ENCODE measurements around the gene PPP1R16B.
A peak's percentile ranks its signal among the peaks of the same experiment; 100 is the strongest.

The PPP1R16B gene

GRCh38 chr20:38895098-38895949, 89.8 kb downstream of the PPP1R16B start:
- 0 out of 2 replicates have a peak, but pooled peaks cover 2% of the 10 kb centered on the region for H3K4me1 ChIP-seq (ENCODE audit: control insufficient read depth, insufficient read depth, low read length)
- H3K4me3 ChIP-seq (ENCODE audit: low read depth, low read length), result no peak overlapping the region
- ChIA-PET CTCF (interaction anchor here (0.6 to 1.9 kb wide), 17 partner anchors 11 to 262 kb away, joined by 3 to 8 read pairs (median 4); no protein-coding TSS in a partner anchor), POLR2A (no interaction called here)
- no peak overlapping the region for H3K27ac ChIP-seq (ENCODE audit: extremely low read depth, low read depth, low read length)
- TF ChIP-seq KLF17 (tag by site-specific recombination; IDR thresholded peaks at IDR 0.05), result no peak
- no peak for TF ChIP-seq ZNF132 (tag by site-specific recombination; IDR thresholded peaks at IDR 0.05; ENCODE audit: borderline replicate concordance)
- TF ChIP-seq ZNF610 (tag by site-specific recombination; IDR thresholded peaks at IDR 0.05; ENCODE audit: borderline replicate concordance), result no peak
- no peak for TF ChIP-seq KLF10 (tag by site-specific recombination; IDR thresholded peaks at IDR 0.05)
- TF ChIP-seq GLI2 (tag by site-specific recombination; IDR thresholded peaks at IDR 0.05; ENCODE audit: borderline replicate concordance, low read depth), result no peak
- no peak for TF ChIP-seq ZNF639 (tag by site-specific recombination; IDR thresholded peaks at IDR 0.05)
- no peak for TF ChIP-seq ZNF239 (tag by site-specific recombination; IDR thresholded peaks at IDR 0.05)
- TF ChIP-seq ZNF623 (tag by site-specific recombination; IDR thresholded peaks at IDR 0.05), result no peak
- TF ChIP-seq ZNF624 (tag by site-specific recombination; IDR thresholded peaks at IDR 0.05), result no peak
- no peak for TF ChIP-seq ZSCAN5A (tag by site-specific recombination; IDR thresholded peaks at IDR 0.05)
- TF ChIP-seq ZNF112 (tag by site-specific recombination; IDR thresholded peaks at IDR 0.05), result no peak
- no peak for TF ChIP-seq SP3 (tag by site-specific recombination; IDR thresholded peaks at IDR 0.05)
- no peak for TF ChIP-seq MYNN (tag by site-specific recombination; IDR thresholded peaks at IDR 0.05; ENCODE audit: borderline replicate concordance)
- TF ChIP-seq ZNF600 (tag by site-specific recombination; IDR thresholded peaks at IDR 0.05), result no peak
- TF ChIP-seq ZNF248 (tag by site-specific recombination; IDR thresholded peaks at IDR 0.05), result no peak
- TF ChIP-seq ZSCAN18 (tag by site-specific recombination; IDR thresholded peaks at IDR 0.05), result no peak
- TF ChIP-seq KLF16 (tag by site-specific recombination; IDR thresholded peaks at IDR 0.05), result no peak
- TF ChIP-seq ZNF514 (tag by site-specific recombination; IDR thresholded peaks at IDR 0.05), result no peak
- no peaks in the 10 kb centered on the region for H3K9me3 ChIP-seq (ENCODE audit: control insufficient read depth, insufficient read depth, low read depth, low read length)
- no peaks in the 10 kb centered on the region for H3K36me3 ChIP-seq (ENCODE audit: control insufficient read depth in 2 of 2, insufficient read depth in 1 of 2, low read length in 2 of 2)

GRCh38 chr20:38896009-38896594, 90.6 kb downstream of the PPP1R16B start:
- 0 out of 2 replicates have a peak, but pooled peaks cover 2% of the 10 kb centered on the region for H3K4me1 ChIP-seq (ENCODE audit: control insufficient read depth, insufficient read depth, low read length)
- no peak overlapping the region for H3K4me3 ChIP-seq (ENCODE audit: low read depth, low read length)
- ChIA-PET CTCF (interaction anchor here (0.6 to 0.8 kb wide), 2 partner anchors 35 to 153 kb away, joined by 3 to 4 read pairs; no protein-coding TSS in a partner anchor), POLR2A (no interaction called here)
- no peak overlapping the region for H3K27ac ChIP-seq (ENCODE audit: extremely low read depth, low read depth, low read length)
- H3K36me3 ChIP-seq (ENCODE audit: control insufficient read depth in 2 of 2, insufficient read depth in 1 of 2, low read length in 2 of 2), result no peaks in the 10 kb centered on the region
- H3K9me3 ChIP-seq (ENCODE audit: control insufficient read depth, insufficient read depth, low read depth, low read length), result no peaks in the 10 kb centered on the region
- no peak for TF ChIP-seq ZNF280D (tag by site-specific recombination; IDR thresholded peaks at IDR 0.05)
- TF ChIP-seq PRDM1 (tag by site-specific recombination; IDR thresholded peaks at IDR 0.05), result peak; percentile 78
- no peak for TF ChIP-seq ZNF239 (tag by site-specific recombination; IDR thresholded peaks at IDR 0.05)
- no peak for TF ChIP-seq SP3 (tag by site-specific recombination; IDR thresholded peaks at IDR 0.05)
- no peak for TF ChIP-seq PRDM6 (tag by site-specific recombination; IDR thresholded peaks at IDR 0.05)
- TF ChIP-seq ZXDB (tag by site-specific recombination; IDR thresholded peaks at IDR 0.05), result no peak
- no peak for TF ChIP-seq SCRT1 (tag by site-specific recombination; IDR thresholded peaks at IDR 0.05; ENCODE audit: borderline replicate concordance)
- no peak for TF ChIP-seq ZNF610 (tag by site-specific recombination; IDR thresholded peaks at IDR 0.05; ENCODE audit: borderline replicate concordance)
